AG04450 (cell line): ENCODE results near the gene HS6ST2. TPM values are rescaled to one million over a fixed set of nuclear protein-coding genes. Genes with fewer than 3 reads are reported as not detected.

ENCODE experiments used
- CTCF ChIA-PET: fragments of 300-600, 350-600 bp; formaldehyde crosslinking; extraction: SDS; loops from one replicate; lab custom pipeline; 2022; ENCODE audit warnings: antibody characterized with exemption, inconsistent platforms; lab: Charles Lee
- POLR2A ChIA-PET: fragments of 350-600 bp; formaldehyde crosslinking; extraction: SDS; loops from one replicate; lab custom pipeline; 2021; ENCODE audit warnings: antibody characterized with exemption, inconsistent platforms; lab: Yijun Ruan, JAX
- DNase-seq: peaks from one replicate; pipeline ENCODE4 v3.0.0-alpha.2; 2011; ENCODE audit warnings: low read depth, low spot score
- H3K27ac ChIP-seq: one replicate; pipeline ENCODE4 v1.5.1; 2012; ENCODE audit warnings: low read depth, low read length, control low read depth
- H3K27me3 ChIP-seq: one replicate; pipeline ENCODE4 v1.6.0; 2012; ENCODE audit warnings: low read length; ENCODE audit not compliant: control insufficient read depth, insufficient read depth
- H3K4me3 ChIP-seq: 2 replicates; pipeline ENCODE4 v1.5.1; 2011; ENCODE audit warnings: mild to moderate bottlenecking, low read depth, low read length, control low read depth
- H3K9me3 ChIP-seq: 2 replicates; pipeline ENCODE4 v1.5.1; 2012; ENCODE audit warnings: low read length; ENCODE audit not compliant: control insufficient read depth, insufficient read depth
- polyA plus RNA-seq: library from polyadenylated mRNA; depleted of rRNA; stranded (reverse); fragments of >200 nt; gene quantifications from 2 replicates; pipeline ENCODE4 v1.2.3, GENCODE V29; 2011
- TF ChIP-seq, protein P1 (sequence below): IDR thresholded peaks from 2 replicates; pipeline ENCODE4 v1.5.1; 2011; ENCODE audit warnings: low read depth, low read length, control low read depth, inconsistent platforms

Gene HS6ST2
- polyA plus RNA-seq, 1 experiment: not detected

DNA sequence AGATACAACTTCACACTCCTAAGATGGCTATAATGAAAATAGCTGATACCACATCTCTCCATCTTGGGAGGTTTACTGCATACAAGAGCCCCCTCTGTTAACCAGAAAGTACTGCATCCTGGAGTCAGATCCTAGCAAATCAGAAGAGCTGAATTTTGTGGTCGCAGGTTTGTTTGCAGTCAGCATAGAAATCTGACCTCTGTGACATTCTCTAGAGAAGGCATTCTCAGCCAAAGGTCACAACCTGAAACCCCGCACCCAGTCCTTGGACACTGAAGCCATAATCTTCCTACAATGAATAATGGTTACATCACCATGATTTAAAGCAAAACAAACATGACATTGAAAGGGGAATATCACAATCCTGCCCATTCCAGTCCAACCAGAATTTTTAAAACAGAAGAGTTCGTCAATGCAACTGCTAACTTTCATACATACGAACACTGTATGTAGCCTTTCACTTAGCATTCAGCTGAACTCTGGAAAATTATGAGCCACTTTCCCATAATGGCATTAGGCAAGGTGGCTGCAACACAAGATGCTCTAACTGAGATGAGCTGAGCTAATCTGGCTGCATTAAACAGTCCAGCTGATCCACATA lies 17.6 kb downstream of the HS6ST2 start:
- H3K9me3 ChIP-seq: no peaks in the 10 kb centered on the region
- H3K27me3 ChIP-seq: no peaks in the 10 kb centered on the region
- H3K4me3 ChIP-seq: no peak overlapping the region
- H3K27ac ChIP-seq: no peak overlapping the region
- ChIA-PET CTCF (no interaction called here), POLR2A (no interaction called here)
- DNase-seq: no peak
- TF ChIP-seq, protein P1, sequence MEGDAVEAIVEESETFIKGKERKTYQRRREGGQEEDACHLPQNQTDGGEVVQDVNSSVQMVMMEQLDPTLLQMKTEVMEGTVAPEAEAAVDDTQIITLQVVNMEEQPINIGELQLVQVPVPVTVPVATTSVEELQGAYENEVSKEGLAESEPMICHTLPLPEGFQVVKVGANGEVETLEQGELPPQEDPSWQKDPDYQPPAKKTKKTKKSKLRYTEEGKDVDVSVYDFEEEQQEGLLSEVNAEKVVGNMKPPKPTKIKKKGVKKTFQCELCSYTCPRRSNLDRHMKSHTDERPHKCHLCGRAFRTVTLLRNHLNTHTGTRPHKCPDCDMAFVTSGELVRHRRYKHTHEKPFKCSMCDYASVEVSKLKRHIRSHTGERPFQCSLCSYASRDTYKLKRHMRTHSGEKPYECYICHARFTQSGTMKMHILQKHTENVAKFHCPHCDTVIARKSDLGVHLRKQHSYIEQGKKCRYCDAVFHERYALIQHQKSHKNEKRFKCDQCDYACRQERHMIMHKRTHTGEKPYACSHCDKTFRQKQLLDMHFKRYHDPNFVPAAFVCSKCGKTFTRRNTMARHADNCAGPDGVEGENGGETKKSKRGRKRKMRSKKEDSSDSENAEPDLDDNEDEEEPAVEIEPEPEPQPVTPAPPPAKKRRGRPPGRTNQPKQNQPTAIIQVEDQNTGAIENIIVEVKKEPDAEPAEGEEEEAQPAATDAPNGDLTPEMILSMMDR: no peak

DNA sequence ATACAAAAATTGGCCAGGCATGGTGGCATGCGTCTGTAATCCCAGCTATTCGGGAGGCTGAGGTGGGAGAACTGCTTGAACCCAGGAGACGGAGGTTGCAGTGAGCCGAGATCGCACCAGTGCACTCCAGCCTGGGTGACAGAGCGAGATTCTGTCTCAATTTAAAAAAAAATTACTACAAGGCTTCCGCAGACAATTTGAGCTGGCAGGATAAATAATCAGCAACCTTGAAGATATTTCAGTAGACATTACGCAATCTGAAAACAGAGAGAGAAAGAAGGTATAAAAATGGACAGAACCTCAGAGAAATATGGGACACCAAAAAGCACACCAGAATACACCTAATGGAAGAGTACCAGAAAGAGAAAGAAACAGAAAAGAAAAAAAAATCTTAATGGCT lies 25.3 kb downstream of the HS6ST2 start:
- no peaks in the 10 kb centered on the region for H3K9me3 ChIP-seq
- H3K27ac ChIP-seq: no peak overlapping the region
- CTCF ChIA-PET: no interaction called here
- no peaks in the 10 kb centered on the region for H3K27me3 ChIP-seq
- TF ChIP-seq, protein P1: no peak
- POLR2A ChIA-PET: no interaction called here
- no peak overlapping the region for H3K4me3 ChIP-seq
- DNase-seq: no peak

DNA sequence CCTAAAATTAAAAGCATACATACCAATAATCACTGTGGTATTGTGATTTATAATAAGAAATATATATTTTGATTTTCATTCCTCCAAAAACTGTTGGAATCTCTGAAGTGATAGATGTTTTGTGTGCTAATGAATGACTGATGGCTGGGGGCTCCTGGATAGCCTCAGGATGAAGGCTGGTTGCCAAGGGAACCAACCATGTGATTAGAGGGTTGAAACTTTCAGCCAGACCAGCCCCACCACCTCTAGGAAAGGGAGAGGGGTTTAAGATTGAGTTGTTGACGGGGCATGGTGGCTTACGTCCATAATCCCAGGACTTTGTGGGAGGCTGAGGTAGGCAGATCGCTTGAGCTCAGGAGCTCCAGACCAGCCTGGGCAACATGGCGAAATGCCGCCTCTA lies 34.0 kb downstream of the HS6ST2 start:
- Histone ChIP-seq H3K9me3 (no peaks in the 10 kb centered on the region), H3K27me3 (no peaks in the 10 kb centered on the region), H3K27ac (no peak overlapping the region), H3K4me3 (no peak overlapping the region)
- ChIA-PET POLR2A (no interaction called here), CTCF (no interaction called here)
- TF ChIP-seq, protein P1: no peak
- no peak for DNase-seq

DNA sequence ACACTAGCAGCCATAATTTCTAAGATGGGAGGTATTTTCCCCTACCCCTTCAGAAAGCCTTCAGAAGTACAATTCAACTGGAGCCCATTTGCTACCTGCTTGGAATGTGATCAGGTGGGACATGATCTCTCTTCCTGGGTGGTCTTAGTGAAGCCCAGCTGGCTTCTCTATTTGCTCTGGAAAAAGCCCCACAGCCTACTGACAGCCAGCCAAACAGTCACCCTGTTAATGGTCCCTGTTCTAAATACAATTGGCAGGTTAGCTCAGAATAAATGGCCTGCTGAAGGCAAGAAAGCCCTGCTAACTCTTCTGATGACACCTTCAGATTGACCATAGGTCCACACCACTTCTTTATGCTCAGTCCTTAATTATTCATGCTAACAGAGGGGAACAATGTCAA lies 39.9 kb downstream of the HS6ST2 start:
- no peak for DNase-seq
- H3K27ac ChIP-seq: no peak overlapping the region
- H3K27me3 ChIP-seq: no peaks in the 10 kb centered on the region
- peaks cover under 1% of the 10 kb centered on the region; the same call in 1 of the 2 replicates for H3K9me3 ChIP-seq
- TF ChIP-seq, protein P1: no peak
- ChIA-PET POLR2A (no interaction called here), CTCF (no interaction called here)
- H3K4me3 ChIP-seq: no peak overlapping the region

DNA sequence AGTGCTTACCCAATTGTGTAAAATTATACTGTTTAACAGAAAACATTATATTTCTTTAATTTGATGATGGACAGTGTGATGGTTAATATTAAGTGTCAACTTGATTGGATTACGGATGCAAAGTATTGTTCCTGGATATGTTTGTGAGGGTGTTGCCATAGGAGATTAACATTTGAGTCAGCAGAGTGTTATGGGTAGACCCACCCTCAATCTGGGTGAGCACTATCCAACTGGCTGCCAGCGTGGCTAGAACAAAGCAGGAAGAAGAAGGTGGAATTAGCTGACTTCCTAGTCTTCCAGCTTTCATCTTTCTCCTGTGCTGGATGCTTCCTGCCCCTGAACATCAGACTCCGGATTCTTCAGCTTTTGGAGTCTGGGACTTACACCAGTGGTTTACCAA lies 42.1 kb downstream of the HS6ST2 start:
- TF ChIP-seq, protein P1: no peak
- Histone ChIP-seq H3K27me3 (no peaks in the 10 kb centered on the region), H3K27ac (no peak overlapping the region), H3K9me3 (peaks cover 7% of the 10 kb centered on the region; the same call in 1 of the 2 replicates), H3K4me3 (no peak overlapping the region)
- no peak for DNase-seq
- ChIA-PET POLR2A (no interaction called here), CTCF (no interaction called here)
